HG02973 (cell line): ENCODE results near the gene LIMS4.
A peak's percentile ranks its signal among the peaks of the same experiment; 100 is the strongest.
"Not testable (repeated sequence)": the region's sequence is repeated elsewhere in the genome, so short reads cannot be mapped to it uniquely, and the experiment has no call there.

ENCODE experiments used
- ATAC-seq: cut with Tn5 transposase; IDR thresholded peaks from one replicate; pipeline ENCODE4 v1.9.1; 2021; ENCODE audit warnings: moderate library complexity; ENCODE audit not compliant: unreplicated experiment

The LIMS4 gene

GRCh38 chr2:110472171-110473058 lies at the start of gene LIMS4:
LIMS4 (minus strand) TSS chr2:110472816; CDS start chr2:110472778, 38 bp downstream.
- not testable (repeated sequence) for ATAC-seq

DNA sequence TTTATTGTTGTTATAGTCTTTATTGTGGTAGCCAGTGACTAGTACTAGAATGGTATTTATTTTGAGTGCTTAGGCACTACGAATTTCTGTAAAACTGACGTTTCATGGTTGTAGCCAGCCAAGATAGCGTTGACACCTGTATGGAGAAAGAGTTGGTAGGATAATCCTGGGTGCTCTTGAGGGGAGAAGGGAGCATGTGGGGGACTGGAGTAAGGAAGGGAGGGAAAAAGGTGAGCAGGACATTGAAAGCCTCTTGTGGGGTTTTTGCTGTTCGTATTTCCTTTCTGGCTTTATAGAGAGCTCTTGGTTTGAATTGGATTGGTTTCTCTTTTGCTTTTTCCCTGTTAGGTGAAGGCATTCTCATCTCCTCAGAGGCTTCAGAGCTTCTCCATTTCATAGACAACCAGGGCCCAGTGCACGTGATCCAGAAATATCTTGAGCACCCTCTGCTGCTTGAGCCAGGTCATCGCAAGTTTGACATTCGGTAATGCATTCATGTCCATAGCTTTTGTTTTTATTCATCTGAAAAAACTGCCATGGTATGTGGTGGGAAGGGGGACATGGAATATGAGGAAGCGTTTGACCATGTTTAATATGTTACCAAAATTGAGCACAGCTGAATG lies 27.2 kb upstream of the LIMS4 start:
- peak; percentile 84 for ATAC-seq

- not testable (repeated sequence) for ATAC-seq
Measured at GRCh38 chr2:110496027-110496426, 23.4 kb upstream of the LIMS4 start.

GRCh38 chr2:110494488-110494887 lies 21.9 kb upstream of the LIMS4 start:
- ATAC-seq: not testable (repeated sequence)

- not testable (repeated sequence) for ATAC-seq
Measured at GRCh38 chr2:110488991-110489390, 16.4 kb upstream of the LIMS4 start.

GRCh38 chr2:110482697-110483096 lies 10.1 kb upstream of the LIMS4 start:
- ATAC-seq: not testable (repeated sequence)

GRCh38 chr2:110481200-110481599 lies 8.6 kb upstream of the LIMS4 start:
- ATAC-seq: not testable (repeated sequence)

- ATAC-seq: not testable (repeated sequence)
Measured at GRCh38 chr2:110480084-110480483, 7.5 kb upstream of the LIMS4 start.

DNA sequence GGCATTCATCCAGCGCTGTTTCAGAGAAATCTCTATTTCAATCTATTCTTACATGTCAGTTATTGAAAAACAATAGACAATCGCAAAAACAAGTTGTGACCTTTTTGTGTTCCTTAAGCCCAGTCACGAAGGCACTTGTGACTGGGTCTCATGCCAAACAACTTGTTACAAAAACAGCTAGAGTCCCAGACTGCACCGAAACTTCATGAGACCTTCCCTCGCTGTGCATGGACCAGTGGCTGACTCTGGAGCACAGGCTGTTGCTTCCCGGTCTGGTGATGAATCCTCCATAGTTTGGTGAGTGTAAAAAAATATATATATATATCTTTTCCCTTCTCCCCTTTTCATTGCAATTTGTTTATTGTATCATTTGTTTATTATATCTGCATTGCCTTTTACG lies 4.8 kb upstream of the LIMS4 start:
- ATAC-seq: not testable (repeated sequence)

DNA sequence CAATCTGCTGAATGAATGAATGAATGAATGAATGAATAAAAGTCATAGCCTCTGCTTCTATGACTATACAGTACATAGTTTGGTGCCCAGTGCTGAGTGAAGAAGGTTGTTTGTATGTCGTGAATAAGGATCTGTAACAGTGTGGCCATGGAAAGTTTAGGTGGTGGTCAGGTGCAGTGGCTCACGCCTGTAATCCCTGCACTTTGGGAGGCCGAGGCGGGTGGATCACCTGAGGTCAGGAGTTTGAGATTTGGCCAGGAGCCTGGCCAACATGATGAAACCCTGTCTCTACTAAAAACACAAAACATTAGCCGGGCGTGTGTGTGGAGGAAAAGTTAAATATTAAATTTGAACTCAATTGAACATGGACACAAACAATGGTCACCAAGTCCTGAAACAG lies 4.3 kb upstream of the LIMS4 start:
- ATAC-seq: not testable (repeated sequence)

- ATAC-seq: not testable (repeated sequence)
Measured at GRCh38 chr2:110475627-110476359, 3.2 kb upstream of the LIMS4 start.

GRCh38 chr2:110474898-110475297 lies 2.3 kb upstream of the LIMS4 start:
- peak; percentile 98 for ATAC-seq

GRCh38 chr2:110473059-110473358 lies 393 bp upstream of the LIMS4 start:
- ATAC-seq: not testable (repeated sequence)

- not testable (repeated sequence) for ATAC-seq
Measured at GRCh38 chr2:110468921-110469320, 3.7 kb downstream of the LIMS4 start.

DNA sequence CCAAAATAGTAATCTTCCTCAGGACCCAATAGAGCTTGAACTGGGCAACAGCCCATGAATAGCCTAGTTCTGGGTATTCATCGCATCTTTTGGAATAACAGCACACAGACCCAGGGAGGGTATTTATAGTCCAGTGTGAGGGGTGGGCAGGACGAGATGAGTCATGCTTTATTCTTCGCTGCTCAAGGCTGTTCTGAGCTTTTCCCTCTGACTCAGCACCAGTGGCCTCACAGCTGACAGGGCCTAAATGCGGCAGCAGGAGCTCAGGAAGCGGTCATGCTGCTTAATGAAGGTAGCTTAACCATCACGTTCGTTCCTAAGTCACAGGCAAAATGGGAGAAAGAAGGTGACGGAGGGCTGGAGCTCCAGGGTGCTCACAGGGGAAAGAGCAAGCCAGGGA lies 7.3 kb downstream of the LIMS4 start:
- peak; percentile 92 for ATAC-seq

DNA sequence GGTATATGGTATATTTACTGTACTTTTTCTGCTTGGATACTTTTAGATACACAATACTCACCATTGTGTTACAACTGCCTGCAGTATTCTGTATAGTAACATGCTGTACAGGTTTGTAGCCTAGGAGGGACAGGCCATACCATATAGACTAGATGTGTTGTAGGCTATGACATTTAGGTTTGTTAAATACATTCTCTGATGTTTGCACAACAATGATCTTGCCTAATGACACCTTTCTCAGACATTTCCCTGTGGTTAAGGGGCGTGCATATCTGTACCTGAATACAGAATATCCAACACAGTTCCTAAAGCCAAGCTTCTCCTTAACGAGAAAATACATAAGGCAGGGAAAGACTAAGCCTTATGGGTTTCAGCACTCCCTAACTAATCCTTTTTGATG lies 10.2 kb downstream of the LIMS4 start:
- not testable (repeated sequence) for ATAC-seq

DNA sequence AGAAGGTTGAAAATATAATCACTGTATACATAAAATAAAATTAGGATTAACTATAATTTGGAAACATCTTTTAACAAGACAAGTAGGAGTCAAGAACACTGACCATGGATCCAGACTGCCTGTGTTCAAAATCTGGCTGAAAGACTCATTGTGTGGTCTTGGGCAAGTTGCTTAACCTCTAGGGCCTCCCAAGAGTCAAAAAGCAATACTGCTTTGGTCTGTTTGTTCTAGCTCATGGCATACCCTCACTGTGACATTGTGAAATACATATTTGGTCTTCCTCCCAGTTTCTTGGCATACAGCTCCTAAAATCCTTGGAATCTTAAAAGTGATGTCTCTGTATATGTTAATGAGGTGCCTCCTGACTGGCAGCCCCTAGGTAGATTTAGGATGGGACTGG lies 12.3 kb downstream of the LIMS4 start:
- ATAC-seq: not testable (repeated sequence)

GRCh38 chr2:110457214-110457590 lies 15.4 kb downstream of the LIMS4 start:
- not testable (repeated sequence) for ATAC-seq

GRCh38 chr2:110456291-110457213 lies 16.1 kb downstream of the LIMS4 start:
- not testable (repeated sequence) for ATAC-seq

- not testable (repeated sequence) for ATAC-seq
Measured at GRCh38 chr2:110455080-110455670, 17.4 kb downstream of the LIMS4 start.
